Astrocyte (in vitro differentiated cells and primary cell): Measurements from ENCODE around the gene RP2.

ENCODE experiments used
- CTCF ChIP-seq: IDR thresholded peaks from 2 replicates; pipeline ENCODE4 v1.5.1; 2011; ENCODE audit warnings: low read depth, mild to moderate bottlenecking, inconsistent platforms, low read length, moderate library complexity; ENCODE audit not compliant: insufficient read depth
- EZH2 ChIP-seq: IDR thresholded peaks from 2 replicates; pipeline ENCODE4 v1.6.1; 2012; ENCODE audit warnings: mild to moderate bottlenecking, low read length, inconsistent platforms; ENCODE audit not compliant: insufficient read depth

GRCh38 chrX:46884799-46885198, 48.0 kb downstream of the RP2 start:
- TF ChIP-seq CTCF = no peak
- no peak for TF ChIP-seq EZH2
